ENCODE measurements around the gene NCAN. TPM values are rescaled to one million over a fixed set of nuclear protein-coding genes. Genes with fewer than 3 reads are reported as not detected.

The NCAN gene
- total and polyA plus RNA-seq, 4 donors = 0.06 TPM; not detected in 3

GRCh38 chr19:19232261-19232721, 20.5 kb downstream of the NCAN start:
- Histone ChIP-seq H3K9me3 (ENCODE audit: control insufficient read depth in 4 of 4, low read length in 3 of 4) (peaks cover 3 to 15% (median 5%) of the 10 kb centered on the region in 4 donors), H3K4me1 (ENCODE audit: control insufficient read depth in 4 of 4, insufficient read depth in 4 of 4, low read length in 3 of 4) (peaks cover 5 to 11% (median 8%) of the 10 kb centered on the region in 4 donors), H3K9ac (ENCODE audit: low read depth in 1 of 2, low read length in 2 of 2) (no peak overlapping the region), H3K36me3 (ENCODE audit: control insufficient read depth in 4 of 4, insufficient read depth in 3 of 4, low read depth in 1 of 4, low read length in 3 of 4) (no peaks in the 10 kb centered on the region), H3K27me3 (ENCODE audit: control insufficient read depth in 4 of 4, insufficient read depth in 4 of 4, low read length in 3 of 4) (no peaks in the 10 kb centered on the region), H3K27ac (ENCODE audit: low read depth in 1 of 2, low read length in 2 of 2) (no peak overlapping the region), H3K4me3 (ENCODE audit: low read depth in 1 of 3, low read length in 3 of 3) (no peak overlapping the region)
- TF ChIP-seq HNF4G (IDR thresholded peaks at IDR 0.05) (no peak), GABPA (IDR thresholded peaks at IDR 0.05 in 1 of 2, conservative IDR thresholded peaks at IDR 0.05 in 1 of 2) (no peak)
- TF ChIP-seq, protein P1, sequence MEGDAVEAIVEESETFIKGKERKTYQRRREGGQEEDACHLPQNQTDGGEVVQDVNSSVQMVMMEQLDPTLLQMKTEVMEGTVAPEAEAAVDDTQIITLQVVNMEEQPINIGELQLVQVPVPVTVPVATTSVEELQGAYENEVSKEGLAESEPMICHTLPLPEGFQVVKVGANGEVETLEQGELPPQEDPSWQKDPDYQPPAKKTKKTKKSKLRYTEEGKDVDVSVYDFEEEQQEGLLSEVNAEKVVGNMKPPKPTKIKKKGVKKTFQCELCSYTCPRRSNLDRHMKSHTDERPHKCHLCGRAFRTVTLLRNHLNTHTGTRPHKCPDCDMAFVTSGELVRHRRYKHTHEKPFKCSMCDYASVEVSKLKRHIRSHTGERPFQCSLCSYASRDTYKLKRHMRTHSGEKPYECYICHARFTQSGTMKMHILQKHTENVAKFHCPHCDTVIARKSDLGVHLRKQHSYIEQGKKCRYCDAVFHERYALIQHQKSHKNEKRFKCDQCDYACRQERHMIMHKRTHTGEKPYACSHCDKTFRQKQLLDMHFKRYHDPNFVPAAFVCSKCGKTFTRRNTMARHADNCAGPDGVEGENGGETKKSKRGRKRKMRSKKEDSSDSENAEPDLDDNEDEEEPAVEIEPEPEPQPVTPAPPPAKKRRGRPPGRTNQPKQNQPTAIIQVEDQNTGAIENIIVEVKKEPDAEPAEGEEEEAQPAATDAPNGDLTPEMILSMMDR (IDR thresholded peaks at IDR 0.05; ENCODE audit: low read depth, low read length, missing input control) = no peak
- 87% methylated on average over 19 of the region's 19 CpGs for WGBS
- no peak for DNase-seq (ENCODE audit: low spot score)

DNA sequence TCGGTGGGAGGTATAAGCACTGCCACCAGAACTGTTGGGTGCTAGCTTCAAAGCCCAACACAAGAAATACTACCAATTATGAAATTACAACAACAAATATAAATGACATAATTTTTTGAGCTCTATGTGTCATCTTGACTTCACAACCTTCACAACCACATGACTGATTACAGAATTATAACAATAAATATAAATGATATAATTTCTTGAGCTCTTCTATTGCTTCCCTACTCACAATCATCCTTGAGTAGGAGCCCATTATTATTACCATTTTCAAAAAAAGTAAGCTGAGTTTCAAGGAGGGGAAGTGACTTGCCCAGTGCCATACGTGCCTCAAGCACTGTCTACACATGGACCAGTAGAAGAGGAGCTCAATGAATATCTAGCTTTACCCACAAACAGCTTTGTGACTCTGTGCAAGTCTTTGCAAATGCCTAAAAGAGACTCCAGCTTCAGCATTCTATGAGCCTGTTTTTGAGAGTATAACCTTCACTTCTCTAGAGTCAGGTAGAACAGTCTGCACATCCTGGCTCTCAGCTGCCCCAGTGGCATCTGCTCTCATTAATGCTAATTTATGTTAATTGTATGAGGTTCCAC, 22.6 kb downstream of the NCAN start:
- Histone ChIP-seq H3K9ac (ENCODE audit: low read depth in 1 of 2, low read length in 2 of 2) (no peak overlapping the region), H3K4me1 (ENCODE audit: control insufficient read depth in 4 of 4, insufficient read depth in 4 of 4, low read length in 3 of 4) (no peaks in the 10 kb centered on the region), H3K9me3 (ENCODE audit: control insufficient read depth in 4 of 4, low read length in 3 of 4) (peaks cover 3 to 15% (median 5%) of the 10 kb centered on the region in 4 donors), H3K4me3 (ENCODE audit: low read depth in 1 of 3, low read length in 3 of 3) (no peak overlapping the region), H3K27ac (ENCODE audit: low read depth in 1 of 2, low read length in 2 of 2) (no peak overlapping the region), H3K36me3 (ENCODE audit: control insufficient read depth in 4 of 4, insufficient read depth in 3 of 4, low read depth in 1 of 4, low read length in 3 of 4) (no peaks in the 10 kb centered on the region), H3K27me3 (ENCODE audit: control insufficient read depth in 4 of 4, insufficient read depth in 4 of 4, low read length in 3 of 4) (no peaks in the 10 kb centered on the region)
- TF ChIP-seq HNF4A (conservative IDR thresholded peaks at IDR 0.05) = no peak
- no peak for TF ChIP-seq REST (IDR thresholded peaks at IDR 0.05)
- TF ChIP-seq TAF1 (conservative IDR thresholded peaks at IDR 0.05) = no peak
- TF ChIP-seq RXRA (IDR thresholded peaks at IDR 0.05) = no peak
- no peak for TF ChIP-seq ATF3 (IDR thresholded peaks at IDR 0.05)
- no peak for DNase-seq (ENCODE audit: low spot score)
- 47% methylated on average over 2 of the region's 2 CpGs for WGBS

GRCh38 chr19:19236173-19236572, 24.4 kb downstream of the NCAN start:
- Histone ChIP-seq H3K27ac (ENCODE audit: low read depth in 1 of 2, low read length in 2 of 2) (no peak overlapping the region), H3K27me3 (ENCODE audit: control insufficient read depth in 4 of 4, insufficient read depth in 4 of 4, low read length in 3 of 4) (no peaks in the 10 kb centered on the region), H3K9ac (ENCODE audit: low read depth in 1 of 2, low read length in 2 of 2) (no peak overlapping the region), H3K4me1 (ENCODE audit: control insufficient read depth in 4 of 4, insufficient read depth in 4 of 4, low read length in 3 of 4) (no peaks in the 10 kb centered on the region), H3K9me3 (ENCODE audit: control insufficient read depth in 4 of 4, low read length in 3 of 4) (peaks cover 3 to 15% (median 5%) of the 10 kb centered on the region in 4 donors), H3K4me3 (ENCODE audit: low read depth in 1 of 3, low read length in 3 of 3) (no peak overlapping the region), H3K36me3 (ENCODE audit: control insufficient read depth in 4 of 4, insufficient read depth in 3 of 4, low read depth in 1 of 4, low read length in 3 of 4) (no peaks in the 10 kb centered on the region)
- DNase-seq (ENCODE audit: low spot score) = no peak
- TF ChIP-seq EGR1 (IDR thresholded peaks at IDR 0.05; ENCODE audit: low read depth in 2 of 2) (no peak), SP1 (IDR thresholded peaks at IDR 0.05) (no peak), HNF4G (IDR thresholded peaks at IDR 0.05) (no peak), RAD21 (IDR thresholded peaks at IDR 0.05) (no peak), FOXA2 (IDR thresholded peaks at IDR 0.05) (no peak), ATF3 (IDR thresholded peaks at IDR 0.05) (no peak)
- TF ChIP-seq, protein P2, sequence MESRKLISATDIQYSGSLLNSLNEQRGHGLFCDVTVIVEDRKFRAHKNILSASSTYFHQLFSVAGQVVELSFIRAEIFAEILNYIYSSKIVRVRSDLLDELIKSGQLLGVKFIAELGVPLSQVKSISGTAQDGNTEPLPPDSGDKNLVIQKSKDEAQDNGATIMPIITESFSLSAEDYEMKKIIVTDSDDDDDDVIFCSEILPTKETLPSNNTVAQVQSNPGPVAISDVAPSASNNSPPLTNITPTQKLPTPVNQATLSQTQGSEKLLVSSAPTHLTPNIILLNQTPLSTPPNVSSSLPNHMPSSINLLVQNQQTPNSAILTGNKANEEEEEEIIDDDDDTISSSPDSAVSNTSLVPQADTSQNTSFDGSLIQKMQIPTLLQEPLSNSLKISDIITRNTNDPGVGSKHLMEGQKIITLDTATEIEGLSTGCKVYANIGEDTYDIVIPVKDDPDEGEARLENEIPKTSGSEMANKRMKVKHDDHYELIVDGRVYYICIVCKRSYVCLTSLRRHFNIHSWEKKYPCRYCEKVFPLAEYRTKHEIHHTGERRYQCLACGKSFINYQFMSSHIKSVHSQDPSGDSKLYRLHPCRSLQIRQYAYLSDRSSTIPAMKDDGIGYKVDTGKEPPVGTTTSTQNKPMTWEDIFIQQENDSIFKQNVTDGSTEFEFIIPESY (IDR thresholded peaks at IDR 0.05) = no peak

Measured in liver (tissue), 9 donors.